KMS-11 (cell line): ENCODE data around the gene CFAP46.

ENCODE experiments used
- H2AFZ ChIP-seq: fragments of 200-600 bp; sonication (generic); 2 replicates; pipeline ENCODE4 v1.6.1; 2016; ENCODE audit warnings: antibody characterized with exemption, mixed run types, low read depth
- H3K27ac ChIP-seq: fragments of 200-600 bp; sonication (generic); 2 replicates; pipeline ENCODE4 v1.6.1; 2016; ENCODE audit warnings: mild to moderate bottlenecking, mixed run types
- H3K27me3 ChIP-seq: fragments of 200-600 bp; sonication (generic); 2 replicates; pipeline ENCODE4 v1.6.1; 2017; ENCODE audit warnings: mild to moderate bottlenecking, low read depth, mixed run types, moderate library complexity; ENCODE audit not compliant: insufficient read depth
- H3K36me3 ChIP-seq: fragments of 200-600 bp; sonication (generic); 2 replicates; pipeline ENCODE4 v1.6.1; 2017; ENCODE audit warnings: mild to moderate bottlenecking, mixed run types; ENCODE audit not compliant: insufficient read depth
- H3K4me1 ChIP-seq: fragments of 200-600 bp; sonication (generic); 2 replicates; pipeline ENCODE4 v1.6.1; 2016; ENCODE audit warnings: mild to moderate bottlenecking, low read depth, mixed run types; ENCODE audit not compliant: poor library complexity, severe bottlenecking
- H3K4me2 ChIP-seq: fragments of 200-600 bp; sonication (generic); 2 replicates; pipeline ENCODE4 v1.7.0; 2016; ENCODE audit warnings: mild to moderate bottlenecking, mixed run types
- H3K4me3 ChIP-seq: fragments of 200-600 bp; sonication (generic); IDR thresholded peaks from 2 replicates; pipeline ENCODE4 v1.6.1; 2017; ENCODE audit warnings: low read depth, low read length, mixed read lengths; ENCODE audit not compliant: insufficient read depth
- H3K79me2 ChIP-seq: fragments of 200-600 bp; sonication (generic); 2 replicates; pipeline ENCODE4 v1.6.1; 2016; ENCODE audit warnings: low read depth, mixed run types; ENCODE audit not compliant: insufficient read depth
- H3K9ac ChIP-seq: fragments of 200-600 bp; sonication (generic); 2 replicates; pipeline ENCODE4 v1.6.1; 2016; ENCODE audit warnings: mild to moderate bottlenecking, mixed run types
- H4K20me1 ChIP-seq: fragments of 200-600 bp; sonication (generic); 2 replicates; pipeline ENCODE4 v1.6.1; 2016; ENCODE audit warnings: mild to moderate bottlenecking, mixed run types; ENCODE audit not compliant: insufficient read depth
- TF ChIP-seq, protein P1 (sequence below): fragments of 200-600 bp; sonication (generic); conservative IDR thresholded peaks from 2 replicates; pipeline ENCODE4 v1.6.1; 2017; ENCODE audit warnings: low read depth, mild to moderate bottlenecking, antibody characterized with exemption, low read length, moderate library complexity, mixed read lengths

Gene CFAP46

DNA sequence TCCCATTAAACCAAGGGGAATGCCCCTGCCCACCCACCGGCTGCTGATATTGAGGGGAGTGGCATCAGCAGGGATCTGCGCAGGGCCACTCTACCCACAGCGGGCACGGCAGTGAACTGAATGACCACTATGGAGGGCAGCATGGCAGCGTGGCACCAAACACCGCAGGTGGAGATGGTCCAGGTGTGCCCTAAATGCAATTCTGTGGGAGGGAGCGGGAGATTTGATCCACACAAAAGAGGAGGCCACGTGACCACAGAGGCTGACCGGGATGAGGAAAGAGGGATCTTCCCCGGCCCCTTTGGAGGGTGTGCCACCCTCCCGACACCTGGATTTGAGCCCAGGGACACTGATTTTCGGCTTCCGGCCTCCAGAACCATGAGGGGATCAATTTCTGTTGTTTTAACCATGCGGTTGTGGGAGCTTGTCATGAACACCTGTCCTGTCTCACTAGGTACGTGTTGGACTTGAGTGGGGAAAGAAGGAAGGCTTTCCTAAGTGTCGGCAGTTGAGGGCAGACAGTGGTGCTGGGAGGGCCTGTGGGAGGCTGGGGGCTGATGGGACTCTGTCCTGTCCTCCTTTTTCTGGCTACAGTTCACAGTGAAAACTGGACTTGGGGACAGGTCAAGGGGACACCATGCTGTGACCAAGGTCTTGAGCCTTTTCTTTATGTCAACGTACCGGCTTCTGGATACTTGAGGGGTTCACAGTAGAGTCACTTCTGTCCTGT, 66.1 kb downstream of the CFAP46 start:
- Histone ChIP-seq H3K4me3 (no peak overlapping the region), H4K20me1 (no peaks in the 10 kb centered on the region), H3K9ac (no peak overlapping the region), H3K27ac (no peak overlapping the region), H3K36me3 (no peaks in the 10 kb centered on the region), H2AFZ (no peak overlapping the region), H3K27me3 (peaks cover 43% of the 10 kb centered on the region; the same call in 1 of the 2 replicates), H3K4me1 (no peaks in the 10 kb centered on the region), H3K79me2 (no peaks in the 10 kb centered on the region), H3K4me2 (no peak overlapping the region)
- TF ChIP-seq, protein P1, sequence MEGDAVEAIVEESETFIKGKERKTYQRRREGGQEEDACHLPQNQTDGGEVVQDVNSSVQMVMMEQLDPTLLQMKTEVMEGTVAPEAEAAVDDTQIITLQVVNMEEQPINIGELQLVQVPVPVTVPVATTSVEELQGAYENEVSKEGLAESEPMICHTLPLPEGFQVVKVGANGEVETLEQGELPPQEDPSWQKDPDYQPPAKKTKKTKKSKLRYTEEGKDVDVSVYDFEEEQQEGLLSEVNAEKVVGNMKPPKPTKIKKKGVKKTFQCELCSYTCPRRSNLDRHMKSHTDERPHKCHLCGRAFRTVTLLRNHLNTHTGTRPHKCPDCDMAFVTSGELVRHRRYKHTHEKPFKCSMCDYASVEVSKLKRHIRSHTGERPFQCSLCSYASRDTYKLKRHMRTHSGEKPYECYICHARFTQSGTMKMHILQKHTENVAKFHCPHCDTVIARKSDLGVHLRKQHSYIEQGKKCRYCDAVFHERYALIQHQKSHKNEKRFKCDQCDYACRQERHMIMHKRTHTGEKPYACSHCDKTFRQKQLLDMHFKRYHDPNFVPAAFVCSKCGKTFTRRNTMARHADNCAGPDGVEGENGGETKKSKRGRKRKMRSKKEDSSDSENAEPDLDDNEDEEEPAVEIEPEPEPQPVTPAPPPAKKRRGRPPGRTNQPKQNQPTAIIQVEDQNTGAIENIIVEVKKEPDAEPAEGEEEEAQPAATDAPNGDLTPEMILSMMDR = no peak

DNA sequence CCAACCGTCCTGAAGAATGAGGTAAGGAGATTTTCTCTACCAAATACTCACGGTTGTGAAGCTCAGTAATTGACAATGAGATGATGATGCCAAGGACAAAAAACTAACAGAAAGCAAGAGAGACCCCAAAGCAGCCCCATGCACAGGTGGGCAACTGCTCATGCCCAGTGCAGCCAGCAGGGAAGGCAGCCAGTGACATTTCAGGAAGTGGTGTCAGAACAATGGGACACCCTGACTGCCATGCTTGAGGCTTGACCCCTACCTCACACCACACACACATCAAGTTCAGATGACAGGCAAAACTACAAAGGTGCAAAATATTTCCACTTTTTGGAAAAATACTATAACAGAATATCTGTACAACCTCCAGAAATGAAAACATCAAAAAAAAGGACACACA, 66.9 kb downstream of the CFAP46 start:
- H3K4me3 ChIP-seq = no peak overlapping the region
- TF ChIP-seq, protein P1 = no peak
- H3K27me3 ChIP-seq = peaks cover 42% of the 10 kb centered on the region; the same call in 1 of the 2 replicates
- no peaks in the 10 kb centered on the region for H3K79me2 ChIP-seq
- no peak overlapping the region for H3K4me2 ChIP-seq
- no peak overlapping the region for H3K27ac ChIP-seq
- no peaks in the 10 kb centered on the region for H3K4me1 ChIP-seq
- no peaks in the 10 kb centered on the region for H4K20me1 ChIP-seq
- no peaks in the 10 kb centered on the region for H3K36me3 ChIP-seq
- H2AFZ ChIP-seq = no peak overlapping the region
- H3K9ac ChIP-seq = no peak overlapping the region

DNA sequence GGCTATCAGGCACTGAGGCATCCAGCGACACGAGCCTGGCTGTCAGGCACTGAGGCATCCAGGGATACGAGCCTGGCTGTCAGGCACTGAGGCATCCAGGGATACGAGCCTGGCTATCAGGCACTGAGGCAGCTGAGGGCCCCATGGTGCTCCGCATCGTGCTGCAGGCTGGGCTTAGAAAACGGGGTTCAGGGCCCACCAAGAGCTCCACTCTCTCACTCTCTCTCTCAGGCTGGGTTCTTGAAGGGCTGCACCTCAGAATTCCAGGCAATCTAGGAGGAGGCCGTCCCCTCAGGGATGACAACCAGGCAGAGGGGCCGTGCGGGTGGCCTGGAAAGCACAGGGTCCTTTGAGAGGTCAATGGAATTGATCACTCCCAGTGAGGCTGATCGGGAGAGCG, 69.0 kb downstream of the CFAP46 start:
- H3K4me3 ChIP-seq = no peak overlapping the region
- no peak overlapping the region for H2AFZ ChIP-seq
- no peak overlapping the region for H3K4me2 ChIP-seq
- peaks cover 46% of the 10 kb centered on the region for H3K27me3 ChIP-seq
- no peaks in the 10 kb centered on the region for H3K36me3 ChIP-seq
- H3K79me2 ChIP-seq = no peaks in the 10 kb centered on the region
- H3K27ac ChIP-seq = no peak overlapping the region
- no peak overlapping the region for H3K9ac ChIP-seq
- TF ChIP-seq, protein P1 = no peak
- no peaks in the 10 kb centered on the region for H4K20me1 ChIP-seq
- H3K4me1 ChIP-seq = no peaks in the 10 kb centered on the region

DNA sequence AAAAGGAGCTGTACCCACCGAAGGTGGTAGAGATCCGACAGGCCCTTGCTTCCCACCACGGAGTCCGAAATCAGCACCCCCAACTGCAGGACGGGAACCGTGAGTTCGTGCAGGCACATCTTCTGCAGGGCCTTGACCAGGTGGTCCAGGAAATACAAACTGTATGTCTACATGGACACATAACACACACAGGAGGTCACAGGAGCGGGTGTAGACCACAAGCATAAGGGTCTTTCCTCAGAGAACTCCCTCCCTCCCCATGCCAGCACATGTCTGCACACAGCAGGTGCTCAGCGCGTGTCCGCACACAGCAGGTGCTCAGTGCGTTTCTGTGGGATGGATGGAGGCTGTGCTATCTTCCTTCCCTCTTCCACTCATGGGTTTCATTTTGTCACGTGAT, 69.7 kb downstream of the CFAP46 start:
- Histone ChIP-seq H3K36me3 (no peaks in the 10 kb centered on the region), H4K20me1 (no peaks in the 10 kb centered on the region), H2AFZ (no peak overlapping the region), H3K27me3 (peaks cover 52% of the 10 kb centered on the region), H3K9ac (no peak overlapping the region), H3K4me2 (no peak overlapping the region), H3K4me3 (no peak overlapping the region), H3K4me1 (no peaks in the 10 kb centered on the region), H3K27ac (no peak overlapping the region), H3K79me2 (no peaks in the 10 kb centered on the region)
- TF ChIP-seq, protein P1 = no peak
